ENCODE measurements around the gene EFCAB13. TPM values are rescaled to one million over a fixed set of nuclear protein-coding genes. Genes with fewer than 3 reads are reported as not detected.
"Not testable (repeated sequence)": the region's sequence is repeated elsewhere in the genome, so short reads cannot be mapped to it uniquely, and the experiment has no call there.

Gene EFCAB13
- total RNA-seq, 4 donors from 2014 or later, result 0.26 to 2.8 (median 2.1) TPM

DNA sequence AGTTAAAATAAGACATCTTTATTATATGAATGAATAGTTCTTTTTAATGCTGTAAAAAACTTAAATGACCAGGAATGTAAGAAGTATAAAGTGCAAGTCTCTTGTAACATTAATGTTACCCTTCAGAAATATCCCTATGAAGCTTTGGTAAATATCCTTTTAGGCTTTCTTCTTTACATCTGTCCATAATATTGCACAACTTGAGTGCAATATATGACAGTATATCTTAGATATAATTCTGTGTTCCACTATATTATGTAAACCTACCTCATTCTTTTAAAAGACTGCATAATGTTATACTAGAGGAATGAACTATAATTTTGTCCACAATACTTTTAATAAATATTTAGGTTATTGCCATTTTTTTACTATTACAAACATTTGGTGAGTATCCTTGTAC, 81.1 kb downstream of the EFCAB13 start:
- H3K27me3 ChIP-seq, result no peaks in the 10 kb centered on the region
- H3K36me3 ChIP-seq, result no peaks in the 10 kb centered on the region
- no peak overlapping the region for H3K27ac ChIP-seq
- no peaks in the 10 kb centered on the region for H3K4me1 ChIP-seq
- no peaks in the 10 kb centered on the region for H3K9me3 ChIP-seq
- TF ChIP-seq, protein P1, sequence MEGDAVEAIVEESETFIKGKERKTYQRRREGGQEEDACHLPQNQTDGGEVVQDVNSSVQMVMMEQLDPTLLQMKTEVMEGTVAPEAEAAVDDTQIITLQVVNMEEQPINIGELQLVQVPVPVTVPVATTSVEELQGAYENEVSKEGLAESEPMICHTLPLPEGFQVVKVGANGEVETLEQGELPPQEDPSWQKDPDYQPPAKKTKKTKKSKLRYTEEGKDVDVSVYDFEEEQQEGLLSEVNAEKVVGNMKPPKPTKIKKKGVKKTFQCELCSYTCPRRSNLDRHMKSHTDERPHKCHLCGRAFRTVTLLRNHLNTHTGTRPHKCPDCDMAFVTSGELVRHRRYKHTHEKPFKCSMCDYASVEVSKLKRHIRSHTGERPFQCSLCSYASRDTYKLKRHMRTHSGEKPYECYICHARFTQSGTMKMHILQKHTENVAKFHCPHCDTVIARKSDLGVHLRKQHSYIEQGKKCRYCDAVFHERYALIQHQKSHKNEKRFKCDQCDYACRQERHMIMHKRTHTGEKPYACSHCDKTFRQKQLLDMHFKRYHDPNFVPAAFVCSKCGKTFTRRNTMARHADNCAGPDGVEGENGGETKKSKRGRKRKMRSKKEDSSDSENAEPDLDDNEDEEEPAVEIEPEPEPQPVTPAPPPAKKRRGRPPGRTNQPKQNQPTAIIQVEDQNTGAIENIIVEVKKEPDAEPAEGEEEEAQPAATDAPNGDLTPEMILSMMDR (IDR thresholded peaks at IDR 0.05), result no peak
- TF ChIP-seq POLR2AphosphoS5 (IDR thresholded peaks at IDR 0.05) (no peak), EP300 (IDR thresholded peaks at IDR 0.05) (no peak), POLR2A (IDR thresholded peaks at IDR 0.05) (no peak)
- H3K4me3 ChIP-seq, result no peak overlapping the region
- DNase-seq (ENCODE audit: low spot score in 2 of 2), result no peak

DNA sequence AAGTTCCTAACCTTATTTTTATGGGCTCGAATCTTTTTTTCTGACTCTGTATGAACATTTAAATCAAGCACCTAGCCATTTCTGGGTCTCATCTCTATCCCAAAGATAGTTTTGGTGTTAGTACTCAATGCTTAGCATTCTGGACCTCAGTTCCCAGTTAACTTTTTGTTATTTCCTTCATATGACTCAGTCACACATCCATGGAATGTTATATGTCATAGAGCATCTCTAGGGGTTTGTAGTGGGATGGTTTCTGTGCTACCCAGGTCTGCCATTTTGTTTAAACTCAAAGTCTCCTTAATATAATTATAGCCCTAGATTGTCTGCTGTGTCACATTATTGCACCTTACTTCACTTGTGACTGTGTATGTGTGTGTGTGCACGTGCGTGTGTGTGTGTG, 90.1 kb downstream of the EFCAB13 start:
- H3K4me3 ChIP-seq, result no peak overlapping the region
- no peak for TF ChIP-seq POLR2A (IDR thresholded peaks at IDR 0.05)
- TF ChIP-seq, protein P1 (IDR thresholded peaks at IDR 0.05), result no peak
- TF ChIP-seq EP300 (IDR thresholded peaks at IDR 0.05), result no peak
- no peak for TF ChIP-seq POLR2AphosphoS5 (IDR thresholded peaks at IDR 0.05)
- H3K36me3 ChIP-seq, result peaks cover 3% of the 10 kb centered on the region
- no peak overlapping the region for H3K27ac ChIP-seq
- H3K27me3 ChIP-seq, result no peaks in the 10 kb centered on the region
- H3K4me1 ChIP-seq, result no peaks in the 10 kb centered on the region
- H3K9me3 ChIP-seq, result no peaks in the 10 kb centered on the region
- WGBS, result 94% methylated on average over 3 of the region's 3 CpGs
- DNase-seq (ENCODE audit: low spot score in 2 of 2), result no peak

DNA sequence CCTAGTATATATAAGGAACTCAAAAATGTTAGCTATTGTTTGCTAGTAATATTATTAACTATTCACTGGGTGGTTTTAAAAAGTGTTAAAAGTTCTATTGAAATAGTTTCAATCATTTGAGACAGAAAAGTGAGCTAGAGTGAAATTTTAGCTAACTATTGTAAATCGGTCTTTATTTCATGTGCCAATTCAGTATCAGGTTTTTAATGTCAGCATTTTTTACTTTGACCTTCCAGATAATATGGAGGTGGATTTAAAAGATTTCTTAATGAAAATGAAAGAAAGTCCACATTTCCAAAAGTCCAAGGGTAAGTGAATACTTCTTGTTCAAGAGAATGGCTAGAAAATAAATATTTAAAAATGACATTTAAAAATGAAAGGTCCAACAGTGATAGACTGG, 90.9 kb downstream of the EFCAB13 start:
- DNase-seq (ENCODE audit: low spot score in 2 of 2), result no peak
- Histone ChIP-seq H3K4me1 (no peaks in the 10 kb centered on the region), H3K27ac (no peak overlapping the region), H3K4me3 (no peak overlapping the region), H3K9me3 (no peaks in the 10 kb centered on the region), H3K27me3 (no peaks in the 10 kb centered on the region), H3K36me3 (peaks cover 3% of the 10 kb centered on the region)
- WGBS, result 90% methylated on average over 1 of the region's 1 CpG
- TF ChIP-seq POLR2A (IDR thresholded peaks at IDR 0.05) (no peak), EP300 (IDR thresholded peaks at IDR 0.05) (no peak), POLR2AphosphoS5 (IDR thresholded peaks at IDR 0.05) (no peak)
- TF ChIP-seq, protein P1 (IDR thresholded peaks at IDR 0.05), result no peak

DNA sequence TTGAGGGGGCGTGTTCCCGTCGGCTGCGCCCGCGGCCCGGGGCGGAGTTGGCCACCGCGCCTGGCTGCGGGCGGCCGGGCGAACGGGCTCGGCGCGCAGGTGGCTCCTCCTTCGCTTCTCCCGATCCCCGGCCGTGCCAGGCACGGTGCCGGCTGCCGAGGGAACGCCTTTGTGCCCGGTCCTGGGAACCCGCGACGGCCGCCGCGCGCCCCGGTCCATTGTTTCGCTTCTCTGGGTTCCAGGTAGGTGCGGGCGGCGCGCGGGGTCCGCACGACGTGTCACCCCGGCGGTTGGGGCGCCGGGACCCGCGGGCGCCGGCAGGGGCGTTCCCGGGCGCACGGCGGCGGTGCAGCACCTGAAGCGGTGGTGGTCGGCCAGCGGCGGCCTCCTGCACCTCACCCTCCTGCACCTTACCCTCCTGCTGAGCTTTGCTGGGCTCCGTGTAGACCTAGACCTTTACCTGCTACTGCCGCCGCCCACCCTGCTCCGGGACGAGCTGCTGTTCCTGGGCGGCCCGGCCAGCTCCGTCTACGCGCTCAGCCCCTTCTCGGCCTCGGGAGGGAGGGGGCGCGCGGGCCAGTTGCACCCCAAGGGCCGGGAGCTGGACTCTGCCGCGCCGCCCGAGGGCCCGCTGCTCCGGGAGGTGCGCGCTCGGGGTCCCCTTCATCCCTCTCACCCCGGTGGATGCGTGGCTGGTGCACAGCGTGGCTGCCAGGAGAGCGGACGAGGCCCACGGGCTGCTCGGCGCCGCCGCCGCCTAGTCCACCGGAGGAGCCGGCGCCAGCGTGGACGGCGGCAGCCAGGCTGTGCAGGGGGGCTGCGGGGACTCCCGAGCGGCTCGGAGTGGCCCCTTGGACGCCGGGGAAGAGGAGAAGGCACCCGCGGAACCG, 99.9 kb downstream of the EFCAB13 start:
- peak in 1 of 2 donors; percentile 75 for DNase-seq (ENCODE audit: low spot score in 2 of 2)
- Histone ChIP-seq H3K27me3 (no peaks in the 10 kb centered on the region), H3K9me3 (no peaks in the 10 kb centered on the region), H3K4me1 (peaks cover 15% of the 10 kb centered on the region), H3K36me3 (no peaks in the 10 kb centered on the region), H3K27ac (no peak overlapping the region), H3K4me3 (peak overlapping the region; percentile 56)
- no peak for TF ChIP-seq POLR2AphosphoS5 (IDR thresholded peaks at IDR 0.05)
- TF ChIP-seq POLR2A (IDR thresholded peaks at IDR 0.05), result no peak
- TF ChIP-seq, protein P1 (IDR thresholded peaks at IDR 0.05), result no peak
- TF ChIP-seq EP300 (IDR thresholded peaks at IDR 0.05), result no peak
- WGBS, result 1% methylated on average over 39 of the region's 113 CpGs

DNA sequence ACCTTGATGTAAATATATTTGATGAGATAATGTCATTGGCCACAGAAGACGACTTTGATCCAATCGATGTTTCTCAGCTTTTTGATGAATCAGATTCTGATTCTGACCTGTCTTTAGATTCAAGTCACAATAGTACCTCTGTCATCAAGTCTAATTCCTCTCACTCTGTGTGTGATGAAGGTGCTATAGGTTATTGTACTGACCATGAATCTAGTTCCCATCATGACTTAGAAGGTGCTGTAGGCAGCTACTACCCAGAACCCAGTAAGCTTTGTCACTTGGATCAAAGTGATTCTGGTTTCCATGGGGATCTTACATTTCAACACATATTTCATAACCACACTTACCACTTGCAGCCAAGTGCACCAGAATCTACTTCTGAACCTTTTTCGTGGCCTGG, 101.5 kb downstream of the EFCAB13 start:
- not testable (repeated sequence) for H3K9me3 ChIP-seq; H3K4me3 ChIP-seq; H3K27ac ChIP-seq; H3K27me3 ChIP-seq; H3K36me3 ChIP-seq; DNase-seq (ENCODE audit: low spot score in 2 of 2)
- WGBS, result 92% methylated on average over 3 of the region's 3 CpGs
- H3K4me1 ChIP-seq, result peaks cover 15% of the 10 kb centered on the region

DNA sequence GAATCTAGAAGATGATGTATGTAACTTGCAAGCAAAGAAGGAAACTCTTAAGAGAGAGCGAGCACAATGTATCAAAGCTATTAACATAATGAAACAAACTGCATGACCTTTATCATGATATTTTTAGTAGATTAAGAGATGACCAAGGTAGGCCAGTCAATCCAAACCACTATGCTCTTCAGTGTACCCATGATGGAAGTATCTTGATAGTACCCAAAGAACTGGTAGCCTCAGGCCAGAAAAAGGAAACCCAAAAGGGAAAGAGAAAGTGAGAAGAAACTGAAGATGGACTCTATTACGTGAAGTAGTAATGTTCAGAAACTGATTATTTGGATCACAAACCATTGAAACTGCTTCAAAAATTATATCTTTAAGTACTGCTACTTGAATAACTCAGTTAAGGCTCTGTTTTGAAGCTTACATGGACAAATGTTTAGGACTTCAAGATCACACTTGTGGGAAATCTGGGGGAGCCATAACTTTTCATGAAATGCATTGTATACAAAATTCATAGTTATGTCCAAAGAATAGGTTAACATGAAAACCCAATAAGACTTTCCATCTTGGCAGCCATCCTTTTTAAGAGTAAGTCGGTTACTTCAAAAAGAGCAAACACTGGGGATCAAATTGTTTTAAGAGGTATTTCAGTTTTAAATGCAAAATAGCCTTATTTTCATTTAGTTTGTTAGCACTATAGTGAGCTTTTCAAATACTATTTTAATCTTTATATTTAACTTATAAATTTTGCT, 102.3 kb downstream of the EFCAB13 start:
- peaks cover 15% of the 10 kb centered on the region for H3K4me1 ChIP-seq
- not testable (repeated sequence) for H3K9me3 ChIP-seq; H3K4me3 ChIP-seq; H3K36me3 ChIP-seq; DNase-seq (ENCODE audit: low spot score in 2 of 2); H3K27ac ChIP-seq; H3K27me3 ChIP-seq
- 95% methylated on average over 3 of the region's 3 CpGs for WGBS

Data from suprapubic skin (tissue), 4 donors.